Measurements from ENCODE around the gene RPS3.

RPS3 gene

GRCh38 chr11:75420224-75421034, 21.1 kb downstream of the RPS3 start:
- DNase-seq = no peak

- peak in 6 of 14 donors; percentile 17 to 59 (median 22) for DNase-seq
Measured at GRCh38 chr11:75421035-75421602, 21.8 kb downstream of the RPS3 start.

- DNase-seq = no peak
Measured at GRCh38 chr11:75421902-75422247, 22.6 kb downstream of the RPS3 start.

GRCh38 chr11:75422248-75423231, 23.2 kb downstream of the RPS3 start:
- no peak for DNase-seq

GRCh38 chr11:75423721-75424120, 24.4 kb downstream of the RPS3 start:
- no peak for DNase-seq

GRCh38 chr11:75424396-75424795, 25.1 kb downstream of the RPS3 start:
- DNase-seq = no peak

GRCh38 chr11:75425422-75425821, 26.1 kb downstream of the RPS3 start:
- DNase-seq = no peak

GRCh38 chr11:75426720-75427086, 27.4 kb downstream of the RPS3 start:
- no peak for DNase-seq

GRCh38 chr11:75427181-75427580, 27.9 kb downstream of the RPS3 start:
- no peak for DNase-seq

- DNase-seq = peak in 12 of 14 donors; percentile 9 to 85 (median 63)
Measured at GRCh38 chr11:75428281-75428724, 29.0 kb downstream of the RPS3 start.

- DNase-seq = no peak
Measured at GRCh38 chr11:75428989-75429640, 29.8 kb downstream of the RPS3 start.

- DNase-seq = no peak
Measured at GRCh38 chr11:75429641-75429901, 30.3 kb downstream of the RPS3 start.

GRCh38 chr11:75429902-75430713, 30.8 kb downstream of the RPS3 start:
- DNase-seq = peak in 1 of 14 donors; percentile 21

- no peak for DNase-seq
Measured at GRCh38 chr11:75430714-75431532, 31.6 kb downstream of the RPS3 start.

- no peak for DNase-seq
Measured at GRCh38 chr11:75431533-75432525, 32.5 kb downstream of the RPS3 start.

GRCh38 chr11:75432911-75433321, 33.6 kb downstream of the RPS3 start, which contains the start of gene KLHL35:
KLHL35 (minus strand) TSS chr11:75433203; CDS start chr11:75430629, 2,574 bp downstream.
- DNase-seq = peak in 6 of 14 donors; percentile 8 to 28 (median 18)

GRCh38 chr11:75433443-75433842, 34.1 kb downstream of the RPS3 start:
- no peak for DNase-seq

- no peak for DNase-seq
Measured at GRCh38 chr11:75434051-75434450, 34.7 kb downstream of the RPS3 start.

- DNase-seq = no peak
Measured at GRCh38 chr11:75434886-75435570, 35.7 kb downstream of the RPS3 start.

Measured in C1 segment of cervical spinal cord (tissue), 14 donors.